Measurements from ENCODE around the gene YY1.
A peak's percentile ranks its signal among the peaks of the same experiment; 100 is the strongest.

YY1 gene

DNA sequence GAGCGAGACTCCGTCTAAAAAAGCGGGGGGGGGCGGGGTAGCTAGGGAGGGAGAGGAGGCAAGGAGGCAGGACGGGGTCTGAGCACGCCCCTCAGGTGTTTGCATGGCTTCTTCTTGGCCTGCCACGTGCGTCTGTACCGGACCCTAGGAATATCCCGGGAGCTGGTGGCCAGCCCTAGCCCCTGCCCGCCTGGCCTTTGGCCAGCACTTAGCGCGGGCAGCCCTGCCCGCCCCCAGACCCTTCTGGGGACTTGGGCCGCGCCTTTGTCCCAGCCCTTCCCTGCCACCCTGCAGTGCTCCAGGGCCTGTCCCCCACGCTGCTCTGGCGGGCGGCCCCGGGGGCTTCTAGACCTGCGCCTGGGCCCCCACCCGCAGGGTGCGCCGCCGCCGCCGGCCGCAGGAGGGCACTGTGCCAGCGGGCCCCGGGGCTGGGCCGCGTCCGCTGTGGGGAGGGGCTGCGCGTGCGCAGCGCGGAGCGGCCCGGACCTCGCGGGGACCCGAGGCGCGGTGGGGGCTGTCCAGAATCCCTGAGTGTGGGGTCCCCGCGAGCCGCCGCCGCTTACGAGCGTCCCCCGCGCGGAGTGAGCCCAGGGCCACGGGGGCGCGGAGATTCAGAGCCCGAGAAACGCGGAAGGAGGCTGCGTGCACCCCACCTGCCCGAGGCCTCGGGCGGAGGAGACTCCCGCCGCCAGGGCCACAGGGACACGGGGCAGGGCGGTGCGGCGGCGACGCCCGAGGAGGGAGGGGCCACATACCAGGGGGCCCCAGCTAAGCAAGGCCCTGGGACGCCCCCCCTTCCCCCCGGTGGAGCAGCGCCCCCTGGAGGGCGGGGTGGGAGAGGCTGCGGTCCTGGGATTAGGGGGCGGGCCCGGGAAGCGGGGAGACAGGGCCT is 46.3 kb downstream of the YY1 start (continued):
- TF ChIP-seq, protein P1, sequence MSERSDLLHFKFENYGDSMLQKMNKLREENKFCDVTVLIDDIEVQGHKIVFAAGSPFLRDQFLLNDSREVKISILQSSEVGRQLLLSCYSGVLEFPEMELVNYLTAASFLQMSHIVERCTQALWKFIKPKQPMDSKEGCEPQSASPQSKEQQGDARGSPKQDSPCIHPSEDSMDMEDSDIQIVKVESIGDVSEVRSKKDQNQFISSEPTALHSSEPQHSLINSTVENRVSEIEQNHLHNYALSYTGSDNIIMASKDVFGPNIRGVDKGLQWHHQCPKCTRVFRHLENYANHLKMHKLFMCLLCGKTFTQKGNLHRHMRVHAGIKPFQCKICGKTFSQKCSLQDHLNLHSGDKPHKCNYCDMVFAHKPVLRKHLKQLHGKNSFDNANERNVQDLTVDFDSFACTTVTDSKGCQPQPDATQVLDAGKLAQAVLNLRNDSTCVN (tag by site-specific recombination; optimal IDR thresholded peaks at IDR 0.05) = peak; percentile 81
- TF ChIP-seq, protein P2, sequence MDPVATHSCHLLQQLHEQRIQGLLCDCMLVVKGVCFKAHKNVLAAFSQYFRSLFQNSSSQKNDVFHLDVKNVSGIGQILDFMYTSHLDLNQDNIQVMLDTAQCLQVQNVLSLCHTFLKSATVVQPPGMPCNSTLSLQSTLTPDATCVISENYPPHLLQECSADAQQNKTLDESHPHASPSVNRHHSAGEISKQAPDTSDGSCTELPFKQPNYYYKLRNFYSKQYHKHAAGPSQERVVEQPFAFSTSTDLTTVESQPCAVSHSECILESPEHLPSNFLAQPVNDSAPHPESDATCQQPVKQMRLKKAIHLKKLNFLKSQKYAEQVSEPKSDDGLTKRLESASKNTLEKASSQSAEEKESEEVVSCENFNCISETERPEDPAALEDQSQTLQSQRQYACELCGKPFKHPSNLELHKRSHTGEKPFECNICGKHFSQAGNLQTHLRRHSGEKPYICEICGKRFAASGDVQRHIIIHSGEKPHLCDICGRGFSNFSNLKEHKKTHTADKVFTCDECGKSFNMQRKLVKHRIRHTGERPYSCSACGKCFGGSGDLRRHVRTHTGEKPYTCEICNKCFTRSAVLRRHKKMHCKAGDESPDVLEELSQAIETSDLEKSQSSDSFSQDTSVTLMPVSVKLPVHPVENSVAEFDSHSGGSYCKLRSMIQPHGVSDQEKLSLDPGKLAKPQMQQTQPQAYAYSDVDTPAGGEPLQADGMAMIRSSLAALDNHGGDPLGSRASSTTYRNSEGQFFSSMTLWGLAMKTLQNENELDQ (tag by site-specific recombination; IDR thresholded peaks at IDR 0.05; ENCODE audit: low read depth) = no peak
- TF ChIP-seq KLF7 (tag by site-specific recombination; IDR thresholded peaks at IDR 0.05; ENCODE audit: borderline replicate concordance) = peak; percentile 85; the same call in 1 of the 2 replicates
- 0 out of 2 replicates have a peak, but pooled peaks have one; percentile 39 for TF ChIP-seq ZNF202 (tag by site-specific recombination; IDR thresholded peaks at IDR 0.05; ENCODE audit: borderline replicate concordance)
- TF ChIP-seq ZNF660 (tag by site-specific recombination; IDR thresholded peaks at IDR 0.05) = peak; percentile 85
- TF ChIP-seq, protein P3, sequence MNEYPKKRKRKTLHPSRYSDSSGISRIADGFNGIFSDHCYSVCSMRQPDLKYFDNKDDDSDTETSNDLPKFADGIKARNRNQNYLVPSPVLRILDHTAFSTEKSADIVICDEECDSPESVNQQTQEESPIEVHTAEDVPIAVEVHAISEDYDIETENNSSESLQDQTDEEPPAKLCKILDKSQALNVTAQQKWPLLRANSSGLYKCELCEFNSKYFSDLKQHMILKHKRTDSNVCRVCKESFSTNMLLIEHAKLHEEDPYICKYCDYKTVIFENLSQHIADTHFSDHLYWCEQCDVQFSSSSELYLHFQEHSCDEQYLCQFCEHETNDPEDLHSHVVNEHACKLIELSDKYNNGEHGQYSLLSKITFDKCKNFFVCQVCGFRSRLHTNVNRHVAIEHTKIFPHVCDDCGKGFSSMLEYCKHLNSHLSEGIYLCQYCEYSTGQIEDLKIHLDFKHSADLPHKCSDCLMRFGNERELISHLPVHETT (tag by site-specific recombination; IDR thresholded peaks at IDR 0.05) = no peak
- TF ChIP-seq, protein P4, sequence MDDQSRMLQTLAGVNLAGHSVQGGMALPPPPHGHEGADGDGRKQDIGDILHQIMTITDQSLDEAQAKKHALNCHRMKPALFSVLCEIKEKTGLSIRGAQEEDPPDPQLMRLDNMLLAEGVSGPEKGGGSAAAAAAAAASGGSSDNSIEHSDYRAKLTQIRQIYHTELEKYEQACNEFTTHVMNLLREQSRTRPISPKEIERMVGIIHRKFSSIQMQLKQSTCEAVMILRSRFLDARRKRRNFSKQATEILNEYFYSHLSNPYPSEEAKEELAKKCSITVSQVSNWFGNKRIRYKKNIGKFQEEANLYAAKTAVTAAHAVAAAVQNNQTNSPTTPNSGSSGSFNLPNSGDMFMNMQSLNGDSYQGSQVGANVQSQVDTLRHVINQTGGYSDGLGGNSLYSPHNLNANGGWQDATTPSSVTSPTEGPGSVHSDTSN (CRISPR knock-in tag; IDR thresholded peaks at IDR 0.05) = no peak; the same call in 1 of the 2 replicates
- 0 out of 2 replicates have a peak, but pooled peaks have one; percentile 14 for TF ChIP-seq ZNF843 (tag by site-specific recombination; IDR thresholded peaks at IDR 0.05)
- TF ChIP-seq ZNF416 (tag by site-specific recombination; IDR thresholded peaks at IDR 0.05) = no peak
- TF ChIP-seq, protein P5, sequence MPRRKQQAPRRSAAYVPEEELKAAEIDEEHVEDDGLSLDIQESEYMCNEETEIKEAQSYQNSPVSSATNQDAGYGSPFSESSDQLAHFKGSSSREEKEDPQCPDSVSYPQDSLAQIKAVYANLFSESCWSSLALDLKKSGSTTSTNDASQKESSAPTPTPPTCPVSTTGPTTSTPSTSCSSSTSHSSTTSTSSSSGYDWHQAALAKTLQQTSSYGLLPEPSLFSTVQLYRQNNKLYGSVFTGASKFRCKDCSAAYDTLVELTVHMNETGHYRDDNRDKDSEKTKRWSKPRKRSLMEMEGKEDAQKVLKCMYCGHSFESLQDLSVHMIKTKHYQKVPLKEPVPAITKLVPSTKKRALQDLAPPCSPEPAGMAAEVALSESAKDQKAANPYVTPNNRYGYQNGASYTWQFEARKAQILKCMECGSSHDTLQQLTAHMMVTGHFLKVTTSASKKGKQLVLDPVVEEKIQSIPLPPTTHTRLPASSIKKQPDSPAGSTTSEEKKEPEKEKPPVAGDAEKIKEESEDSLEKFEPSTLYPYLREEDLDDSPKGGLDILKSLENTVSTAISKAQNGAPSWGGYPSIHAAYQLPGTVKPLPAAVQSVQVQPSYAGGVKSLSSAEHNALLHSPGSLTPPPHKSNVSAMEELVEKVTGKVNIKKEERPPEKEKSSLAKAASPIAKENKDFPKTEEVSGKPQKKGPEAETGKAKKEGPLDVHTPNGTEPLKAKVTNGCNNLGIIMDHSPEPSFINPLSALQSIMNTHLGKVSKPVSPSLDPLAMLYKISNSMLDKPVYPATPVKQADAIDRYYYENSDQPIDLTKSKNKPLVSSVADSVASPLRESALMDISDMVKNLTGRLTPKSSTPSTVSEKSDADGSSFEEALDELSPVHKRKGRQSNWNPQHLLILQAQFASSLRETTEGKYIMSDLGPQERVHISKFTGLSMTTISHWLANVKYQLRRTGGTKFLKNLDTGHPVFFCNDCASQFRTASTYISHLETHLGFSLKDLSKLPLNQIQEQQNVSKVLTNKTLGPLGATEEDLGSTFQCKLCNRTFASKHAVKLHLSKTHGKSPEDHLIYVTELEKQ (tag by site-specific recombination; IDR thresholded peaks at IDR 0.05; ENCODE audit: borderline replicate concordance) = no peak; the same call in 1 of the 2 replicates
- TF ChIP-seq, protein P6, sequence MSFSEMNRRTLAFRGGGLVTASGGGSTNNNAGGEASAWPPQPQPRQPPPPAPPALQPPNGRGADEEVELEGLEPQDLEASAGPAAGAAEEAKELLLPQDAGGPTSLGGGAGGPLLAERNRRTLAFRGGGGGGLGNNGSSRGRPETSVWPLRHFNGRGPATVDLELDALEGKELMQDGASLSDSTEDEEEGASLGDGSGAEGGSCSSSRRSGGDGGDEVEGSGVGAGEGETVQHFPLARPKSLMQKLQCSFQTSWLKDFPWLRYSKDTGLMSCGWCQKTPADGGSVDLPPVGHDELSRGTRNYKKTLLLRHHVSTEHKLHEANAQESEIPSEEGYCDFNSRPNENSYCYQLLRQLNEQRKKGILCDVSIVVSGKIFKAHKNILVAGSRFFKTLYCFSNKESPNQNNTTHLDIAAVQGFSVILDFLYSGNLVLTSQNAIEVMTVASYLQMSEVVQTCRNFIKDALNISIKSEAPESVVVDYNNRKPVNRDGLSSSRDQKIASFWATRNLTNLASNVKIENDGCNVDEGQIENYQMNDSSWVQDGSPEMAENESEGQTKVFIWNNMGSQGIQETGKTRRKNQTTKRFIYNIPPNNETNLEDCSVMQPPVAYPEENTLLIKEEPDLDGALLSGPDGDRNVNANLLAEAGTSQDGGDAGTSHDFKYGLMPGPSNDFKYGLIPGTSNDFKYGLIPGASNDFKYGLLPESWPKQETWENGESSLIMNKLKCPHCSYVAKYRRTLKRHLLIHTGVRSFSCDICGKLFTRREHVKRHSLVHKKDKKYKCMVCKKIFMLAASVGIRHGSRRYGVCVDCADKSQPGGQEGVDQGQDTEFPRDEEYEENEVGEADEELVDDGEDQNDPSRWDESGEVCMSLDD (tag by site-specific recombination; IDR thresholded peaks at IDR 0.05) = peak; percentile 98
- 0 out of 2 replicates have a peak, but pooled peaks have one; percentile 14 for TF ChIP-seq IKZF3 (tag by site-specific recombination; IDR thresholded peaks at IDR 0.05)
- no peak for TF ChIP-seq ZNF292 (tag by site-specific recombination; IDR thresholded peaks at IDR 0.05; ENCODE audit: borderline replicate concordance, low read depth)
- TF ChIP-seq, protein P7, sequence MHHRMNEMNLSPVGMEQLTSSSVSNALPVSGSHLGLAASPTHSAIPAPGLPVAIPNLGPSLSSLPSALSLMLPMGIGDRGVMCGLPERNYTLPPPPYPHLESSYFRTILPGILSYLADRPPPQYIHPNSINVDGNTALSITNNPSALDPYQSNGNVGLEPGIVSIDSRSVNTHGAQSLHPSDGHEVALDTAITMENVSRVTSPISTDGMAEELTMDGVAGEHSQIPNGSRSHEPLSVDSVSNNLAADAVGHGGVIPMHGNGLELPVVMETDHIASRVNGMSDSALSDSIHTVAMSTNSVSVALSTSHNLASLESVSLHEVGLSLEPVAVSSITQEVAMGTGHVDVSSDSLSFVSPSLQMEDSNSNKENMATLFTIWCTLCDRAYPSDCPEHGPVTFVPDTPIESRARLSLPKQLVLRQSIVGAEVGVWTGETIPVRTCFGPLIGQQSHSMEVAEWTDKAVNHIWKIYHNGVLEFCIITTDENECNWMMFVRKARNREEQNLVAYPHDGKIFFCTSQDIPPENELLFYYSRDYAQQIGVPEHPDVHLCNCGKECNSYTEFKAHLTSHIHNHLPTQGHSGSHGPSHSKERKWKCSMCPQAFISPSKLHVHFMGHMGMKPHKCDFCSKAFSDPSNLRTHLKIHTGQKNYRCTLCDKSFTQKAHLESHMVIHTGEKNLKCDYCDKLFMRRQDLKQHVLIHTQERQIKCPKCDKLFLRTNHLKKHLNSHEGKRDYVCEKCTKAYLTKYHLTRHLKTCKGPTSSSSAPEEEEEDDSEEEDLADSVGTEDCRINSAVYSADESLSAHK (tag by site-specific recombination; IDR thresholded peaks at IDR 0.05) = peak; percentile 60
- peak; percentile 97 for TF ChIP-seq KLF1 (tag by site-specific recombination; IDR thresholded peaks at IDR 0.05)
- peak; percentile 74; the same call in 1 of the 2 replicates for TF ChIP-seq ZSCAN23 (tag by site-specific recombination; IDR thresholded peaks at IDR 0.05)
- TF ChIP-seq ZNF549 (tag by site-specific recombination; IDR thresholded peaks at IDR 0.05) = no peak
- TF ChIP-seq, protein P8, sequence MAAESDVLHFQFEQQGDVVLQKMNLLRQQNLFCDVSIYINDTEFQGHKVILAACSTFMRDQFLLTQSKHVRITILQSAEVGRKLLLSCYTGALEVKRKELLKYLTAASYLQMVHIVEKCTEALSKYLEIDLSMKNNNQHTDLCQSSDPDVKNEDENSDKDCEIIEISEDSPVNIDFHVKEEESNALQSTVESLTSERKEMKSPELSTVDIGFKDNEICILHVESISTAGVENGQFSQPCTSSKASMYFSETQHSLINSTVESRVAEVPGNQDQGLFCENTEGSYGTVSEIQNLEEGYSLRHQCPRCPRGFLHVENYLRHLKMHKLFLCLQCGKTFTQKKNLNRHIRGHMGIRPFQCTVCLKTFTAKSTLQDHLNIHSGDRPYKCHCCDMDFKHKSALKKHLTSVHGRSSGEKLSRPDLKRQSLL (tag by site-specific recombination; IDR thresholded peaks at IDR 0.05) = no peak
- no peak for TF ChIP-seq ZNF600 (tag by site-specific recombination; IDR thresholded peaks at IDR 0.05)
- peak; percentile 78 for TF ChIP-seq SP7 (tag by site-specific recombination; IDR thresholded peaks at IDR 0.05)
- TF ChIP-seq KLF9 (tag by site-specific recombination; IDR thresholded peaks at IDR 0.05; ENCODE audit: low read depth) = peak; percentile 85

All from HEK293 (cell line).